Natural killer cell (primary cell): ENCODE data around the gene PPDPF. TPM values are rescaled to one million over a fixed set of nuclear protein-coding genes. Genes with fewer than 3 reads are reported as not detected.

ENCODE experiments used
- ATAC-seq, 3 donors: fragments of 150-1000 bp in 2 of 3; fragments of 200-7000 bp in 1 of 3; cut with Tn5 transposase; 1 replicate in 1 of 3; 2 replicates in 2 of 3; pipeline ENCODE4 v1.10.0; 2021; ENCODE audit warnings: mild to moderate bottlenecking in 2 of 3, moderate library complexity in 2 of 3
- DNase-seq, 2 donors: peaks; one replicate each; pipeline versions ENCODE4 v3.0.0 to v3.0.0-alpha.2; 2013 to 2021; ENCODE audit warnings: mixed read lengths in 1 of 2
- H3K27ac ChIP-seq: one replicate; pipeline ENCODE4 v1.5.1; 2013; ENCODE audit warnings: mild to moderate bottlenecking, low read length
- H3K27me3 ChIP-seq: one replicate; pipeline ENCODE4 v1.6.1; 2013; ENCODE audit warnings: low read length; ENCODE audit not compliant: control insufficient read depth, insufficient read depth
- H3K36me3 ChIP-seq: one replicate; pipeline ENCODE4 v1.6.1; 2013; ENCODE audit warnings: low read length; ENCODE audit not compliant: control insufficient read depth, insufficient read depth
- H3K4me1 ChIP-seq: one replicate; pipeline ENCODE4 v1.6.1; 2013; ENCODE audit warnings: low read length; ENCODE audit not compliant: control insufficient read depth, insufficient read depth
- H3K4me3 ChIP-seq: one replicate; pipeline ENCODE4 v1.5.1; 2013; ENCODE audit warnings: low read length
- H3K9me3 ChIP-seq: one replicate; pipeline ENCODE4 v1.6.1; 2013; ENCODE audit warnings: low read length; ENCODE audit not compliant: control insufficient read depth, insufficient read depth
- H3K27ac Mint-ChIP-seq, 2 donors: one replicate each; pipeline ENCODE4 v1.8.0; 2022; ENCODE audit warnings: mild to moderate bottlenecking in 2 of 2, mixed read lengths in 2 of 2, moderate library complexity in 1 of 2
- H3K27me3 Mint-ChIP-seq, 2 donors: one replicate each; pipeline ENCODE4 v1.8.0; 2022; ENCODE audit warnings: low read depth in 2 of 2, mixed read lengths in 2 of 2
- H3K36me3 Mint-ChIP-seq: one replicate; pipeline ENCODE4 v1.8.0; 2022; ENCODE audit warnings: mixed read lengths
- H3K4me1 Mint-ChIP-seq, 2 donors: one replicate each; pipeline ENCODE4 v1.8.0; 2022; ENCODE audit warnings: mixed read lengths in 2 of 2
- H3K4me3 Mint-ChIP-seq: one replicate; pipeline ENCODE4 v1.8.0; 2022; ENCODE audit warnings: mild to moderate bottlenecking, moderate library complexity, mixed read lengths
- H3K9me3 Mint-ChIP-seq, 2 donors: one replicate each; pipeline ENCODE4 v1.8.0; 2022; ENCODE audit warnings: mixed read lengths in 2 of 2
- CTCF ChIP-seq: fragments of 200-600 bp; IDR thresholded peaks from one replicate; pipeline ENCODE4 v1.8.0; 2022; ENCODE audit warnings: antibody characterized with exemption
- WGBS: methylation state at CpG from one replicate; pipeline ENCODE4 v1.1.7; 2013; ENCODE audit warnings: missing lambda C conversion rate; ENCODE audit not compliant: insufficient coverage; 5-methylcytosine and 5-hydroxymethylcytosine counted together
- intact Hi-C: fragments of 100-400 bp; cut with micrococcal nuclease; formaldehyde crosslinking; loops from one replicate; pipeline ENCODE4 v1.14.2; 2022
- total RNA-seq, 4 donors: library from RNA; stranded (reverse); fragments of 120-200 nt in 1 of 4; gene quantifications; one replicate each; pipeline versions ENCODE4 v1.2.3 to v1.2.4, GENCODE V29; 2013 to 2022

The PPDPF gene
- total RNA-seq, 3 donors from 2014 or later (not counting 1 experiment from before 2014, with no cell fraction given): 95.5 to 197 (median 159) TPM

GRCh38 chr20:63565699-63566335 is 45.3 kb downstream of the PPDPF start:
- peaks cover 20 to 26% of the 10 kb centered on the region in 2 donors for H3K4me1 Mint-ChIP-seq
- ATAC-seq: no peak
- H3K36me3 Mint-ChIP-seq: no peaks in the 10 kb centered on the region
- no peak overlapping the region for H3K4me3 ChIP-seq
- H3K9me3 ChIP-seq: no peaks in the 10 kb centered on the region
- no peak for TF ChIP-seq CTCF
- no peak overlapping the region for H3K27ac Mint-ChIP-seq
- no peaks in the 10 kb centered on the region for H3K9me3 Mint-ChIP-seq
- H3K27me3 Mint-ChIP-seq: no peaks in the 10 kb centered on the region
- H3K36me3 ChIP-seq: peaks cover 21% of the 10 kb centered on the region
- intact Hi-C loops: loop anchor here (2.0 kb wide), 1 partner anchor 69 kb away; no protein-coding TSS in a partner anchor
- H3K27ac ChIP-seq: no peak overlapping the region
- DNase-seq: no peak
- peaks cover 39% of the 10 kb centered on the region for H3K4me1 ChIP-seq
- WGBS: 95% methylated on average over 43 of the region's 43 CpGs
- H3K4me3 Mint-ChIP-seq: no peak overlapping the region
- H3K27me3 ChIP-seq: no peaks in the 10 kb centered on the region

GRCh38 chr20:63566395-63567135 is 46.0 kb downstream of the PPDPF start:
- WGBS: 86% methylated on average over 46 of the region's 46 CpGs
- no peak overlapping the region for H3K4me3 ChIP-seq
- Mint-ChIP-seq H3K9me3 (no peaks in the 10 kb centered on the region), H3K27ac (peak overlapping the region; percentile 92 to 93), H3K27me3 (no peaks in the 10 kb centered on the region), H3K36me3 (no peaks in the 10 kb centered on the region), H3K4me3 (peak overlapping the region; percentile 88), H3K4me1 (peaks cover 20 to 26% of the 10 kb centered on the region in 2 donors)
- H3K9me3 ChIP-seq: no peaks in the 10 kb centered on the region
- H3K27ac ChIP-seq: peak overlapping the region; percentile 80
- H3K36me3 ChIP-seq: peaks cover 16% of the 10 kb centered on the region
- ATAC-seq (no peak), DNase-seq (no peak)
- no peak for TF ChIP-seq CTCF
- intact Hi-C loops: loop anchor here (2.0 kb wide), 1 partner anchor 68 kb away; no protein-coding TSS in a partner anchor
- H3K4me1 ChIP-seq: peaks cover 39% of the 10 kb centered on the region
- H3K27me3 ChIP-seq: no peaks in the 10 kb centered on the region

- peaks cover 39% of the 10 kb centered on the region for H3K4me1 ChIP-seq
- Mint-ChIP-seq H3K9me3 (no peaks in the 10 kb centered on the region), H3K36me3 (no peaks in the 10 kb centered on the region), H3K27ac (peak overlapping the region; percentile 92 to 93), H3K4me1 (peaks cover 20 to 26% of the 10 kb centered on the region in 2 donors), H3K4me3 (peak overlapping the region; percentile 88), H3K27me3 (no peaks in the 10 kb centered on the region)
- ATAC-seq: peak; percentile 54 to 71 (median 69)
- H3K27ac ChIP-seq: peak overlapping the region; percentile 80
- intact Hi-C loops: loop anchor here (2.0 kb wide), 1 partner anchor 68 kb away; no protein-coding TSS in a partner anchor
- H3K9me3 ChIP-seq: no peaks in the 10 kb centered on the region
- DNase-seq: peak in 1 of 2 donors; percentile 53
- peaks cover 16% of the 10 kb centered on the region for H3K36me3 ChIP-seq
- 18% methylated on average over 22 of the region's 22 CpGs for WGBS
- no peaks in the 10 kb centered on the region for H3K27me3 ChIP-seq
- TF ChIP-seq CTCF: no peak
- H3K4me3 ChIP-seq: no peak overlapping the region
These were observed 46.5 kb downstream of the PPDPF start for GRCh38 chr20:63567136-63567385.
